DOHH2 (cell line): Measurements from ENCODE around the gene KLK11.

ENCODE experiments used
- H3F3A ChIP-seq: fragments of 200-600 bp; sonication (generic), shearing (Covaris generic); 2 replicates; pipeline ENCODE4 v1.6.0; 2016; ENCODE audit warnings: antibody characterized with exemption, mild to moderate bottlenecking; ENCODE audit not compliant: control insufficient read depth, insufficient read depth
- H3K27ac ChIP-seq: fragments of 200-600 bp; sonication (generic); 2 replicates; pipeline ENCODE4 v1.5.1; 2014; ENCODE audit warnings: low read depth, mild to moderate bottlenecking, low read length, moderate library complexity
- H3K27me3 ChIP-seq: fragments of 200-600 bp; sonication (generic); 2 replicates; pipeline ENCODE4 v1.6.1; 2014; ENCODE audit warnings: mild to moderate bottlenecking, low read length, mixed read lengths; ENCODE audit not compliant: control insufficient read depth
- H3K36me3 ChIP-seq: fragments of 200-600 bp; sonication (generic); 2 replicates; pipeline ENCODE4 v1.6.1; 2014; ENCODE audit warnings: mild to moderate bottlenecking, low read length, moderate library complexity, mixed read lengths; ENCODE audit not compliant: control insufficient read depth
- H3K4me1 ChIP-seq: fragments of 200-600 bp; sonication (generic); 2 replicates; pipeline ENCODE4 v1.6.1; 2014; ENCODE audit warnings: mild to moderate bottlenecking, low read length, mixed read lengths; ENCODE audit not compliant: control insufficient read depth
- H3K4me2 ChIP-seq: fragments of 200-600 bp; sonication (generic); 2 replicates; pipeline ENCODE4 v1.6.0; 2014; ENCODE audit warnings: mild to moderate bottlenecking, low read length, moderate library complexity
- H3K4me3 ChIP-seq: fragments of 200-600 bp; sonication (generic); 2 replicates; pipeline ENCODE4 v1.5.1; 2014; ENCODE audit warnings: mild to moderate bottlenecking, low read length, mixed read lengths
- H3K79me2 ChIP-seq: fragments of 200-600 bp; sonication (generic); 2 replicates; pipeline ENCODE4 v1.6.1; 2014; ENCODE audit warnings: mild to moderate bottlenecking, low read length, mixed read lengths; ENCODE audit not compliant: control insufficient read depth
- H3K9me2 ChIP-seq: fragments of 200-600 bp; sonication (generic); replicated peaks from 2 replicates; pipeline ENCODE4 v1.6.1; 2014; ENCODE audit warnings: mild to moderate bottlenecking, low read length, mixed read lengths; ENCODE audit not compliant: control insufficient read depth
- H3K9me3 ChIP-seq: fragments of 200-600 bp; sonication (generic); 2 replicates; pipeline ENCODE4 v1.6.1; 2014; ENCODE audit warnings: antibody characterized with exemption, low read length, mixed read lengths; ENCODE audit not compliant: control insufficient read depth, insufficient read depth
- H4K20me1 ChIP-seq: fragments of 200-600 bp; sonication (generic); 2 replicates; pipeline ENCODE4 v1.6.0; 2014; ENCODE audit warnings: low read depth, mild to moderate bottlenecking, antibody characterized with exemption, low read length, moderate library complexity; ENCODE audit not compliant: control insufficient read depth, insufficient read depth
- CTCF ChIP-seq: fragments of 200-600 bp; sonication (generic); IDR thresholded peaks from one replicate; pipeline ENCODE4 v1.5.1; 2014; ENCODE audit warnings: antibody characterized with exemption, mild to moderate bottlenecking, low read depth, low read length; ENCODE audit not compliant: poor library complexity, severe bottlenecking
- EZH2phosphoT487 ChIP-seq: fragments of 200-600 bp; sonication (generic); IDR thresholded peaks from 2 replicates; pipeline ENCODE4 v1.6.1; 2017; ENCODE audit warnings: borderline replicate concordance, mild to moderate bottlenecking, antibody characterized with exemption, low read length, moderate library complexity, mixed read lengths

The KLK11 gene

DNA sequence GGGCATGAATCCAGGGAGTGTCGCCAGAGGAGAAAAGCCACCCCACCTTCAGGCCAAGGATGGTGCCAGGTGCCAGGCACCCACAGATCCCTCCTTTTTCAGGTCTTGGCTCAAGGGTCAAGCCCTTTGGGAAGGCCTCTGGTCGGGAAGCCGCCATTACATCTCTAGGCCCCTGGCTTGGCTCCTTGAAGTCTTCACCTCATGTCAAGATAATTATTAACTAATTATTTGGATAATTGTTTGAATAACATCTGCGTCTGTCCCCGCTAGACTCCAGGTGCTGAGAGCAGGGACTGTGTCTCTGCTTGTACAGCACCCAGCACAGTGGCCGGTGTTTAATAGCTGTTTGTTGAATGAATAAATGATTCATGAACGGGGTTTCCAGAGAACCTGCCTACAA is 37.2 kb upstream of the KLK11 start:
- TF ChIP-seq CTCF = no peak
- no peak for TF ChIP-seq EZH2phosphoT487
- no peaks in the 10 kb centered on the region for H3K4me1 ChIP-seq
- H3K27ac ChIP-seq = no peak overlapping the region
- no peaks in the 10 kb centered on the region for H3K79me2 ChIP-seq
- H4K20me1 ChIP-seq = no peaks in the 10 kb centered on the region
- no peaks in the 10 kb centered on the region for H3K9me3 ChIP-seq
- no peak overlapping the region for H3K4me2 ChIP-seq
- H3K36me3 ChIP-seq = no peaks in the 10 kb centered on the region
- H3K27me3 ChIP-seq = 0 out of 2 replicates have a peak, but pooled peaks cover 4% of the 10 kb centered on the region
- H3K9me2 ChIP-seq = no peaks in the 10 kb centered on the region
- H3K4me3 ChIP-seq = no peak overlapping the region
- H3F3A ChIP-seq = no peaks in the 10 kb centered on the region

- Histone ChIP-seq H3K9me3 (no peaks in the 10 kb centered on the region), H3K27ac (no peak overlapping the region), H3K4me3 (no peak overlapping the region), H4K20me1 (no peaks in the 10 kb centered on the region), H3K4me1 (no peaks in the 10 kb centered on the region), H3K27me3 (peaks cover 3% of the 10 kb centered on the region; the same call in 1 of the 2 replicates), H3F3A (no peaks in the 10 kb centered on the region), H3K79me2 (no peaks in the 10 kb centered on the region), H3K36me3 (no peaks in the 10 kb centered on the region), H3K4me2 (no peak overlapping the region), H3K9me2 (no peaks in the 10 kb centered on the region)
- no peak for TF ChIP-seq EZH2phosphoT487
- no peak for TF ChIP-seq CTCF
These were observed 34.6 kb upstream of the KLK11 start for GRCh38 chr19:51060973-51061372.

DNA sequence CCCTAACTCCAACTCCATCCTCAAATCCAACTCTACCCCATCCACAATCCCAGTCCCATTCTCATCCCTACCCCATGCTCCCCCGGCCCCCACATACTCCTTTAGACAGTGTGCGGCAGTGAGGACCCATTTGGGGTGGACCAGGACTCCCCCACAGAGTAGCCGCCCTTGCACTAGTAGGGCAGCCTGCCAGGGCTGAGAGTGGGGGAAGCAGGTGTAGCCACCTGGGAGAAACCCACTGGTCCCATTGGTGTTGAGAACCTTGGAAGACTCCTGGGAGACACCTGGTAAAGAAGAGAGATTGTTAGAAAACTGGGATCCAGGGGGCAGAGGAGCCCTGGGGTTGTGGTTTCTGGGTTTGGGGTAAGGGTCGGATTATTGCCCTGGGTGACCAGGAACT is 33.9 kb upstream of the KLK11 start:
- no peaks in the 10 kb centered on the region for H3K9me2 ChIP-seq
- H3K27me3 ChIP-seq = peaks cover 6% of the 10 kb centered on the region; the same call in 1 of the 2 replicates
- no peaks in the 10 kb centered on the region for H4K20me1 ChIP-seq
- H3F3A ChIP-seq = no peaks in the 10 kb centered on the region
- H3K4me2 ChIP-seq = no peak overlapping the region
- TF ChIP-seq CTCF = no peak
- TF ChIP-seq EZH2phosphoT487 = no peak
- no peak overlapping the region for H3K27ac ChIP-seq
- H3K79me2 ChIP-seq = no peaks in the 10 kb centered on the region
- no peak overlapping the region for H3K4me3 ChIP-seq
- H3K9me3 ChIP-seq = no peaks in the 10 kb centered on the region
- no peaks in the 10 kb centered on the region for H3K4me1 ChIP-seq
- no peaks in the 10 kb centered on the region for H3K36me3 ChIP-seq

DNA sequence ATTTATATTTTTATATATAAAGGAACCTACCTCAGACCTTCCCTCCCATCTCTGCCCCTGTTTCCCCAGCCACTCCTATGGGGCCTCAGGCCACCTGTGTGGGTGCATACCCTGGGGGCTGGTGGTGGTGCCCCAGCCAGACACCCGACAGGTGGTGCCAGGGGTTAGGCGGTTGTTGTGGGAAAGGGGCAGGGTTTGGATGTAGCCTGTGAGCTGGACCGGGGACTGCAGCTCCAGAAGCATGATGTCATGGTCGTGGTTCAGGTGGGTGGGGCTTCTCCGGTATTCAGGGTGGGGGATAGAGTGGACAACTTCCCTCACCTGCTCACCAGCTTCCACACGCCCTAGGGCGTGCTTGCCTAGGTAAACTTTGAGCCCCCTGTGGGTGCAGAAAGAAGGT is 33.3 kb upstream of the KLK11 start:
- no peaks in the 10 kb centered on the region for H3K79me2 ChIP-seq
- no peak overlapping the region for H3K27ac ChIP-seq
- H3K4me2 ChIP-seq = no peak overlapping the region
- no peak for TF ChIP-seq CTCF
- no peak for TF ChIP-seq EZH2phosphoT487
- no peak overlapping the region for H3K4me3 ChIP-seq
- H3K9me3 ChIP-seq = no peaks in the 10 kb centered on the region
- no peaks in the 10 kb centered on the region for H4K20me1 ChIP-seq
- H3K36me3 ChIP-seq = no peaks in the 10 kb centered on the region
- no peaks in the 10 kb centered on the region for H3K4me1 ChIP-seq
- peaks cover 6% of the 10 kb centered on the region; the same call in 1 of the 2 replicates for H3K27me3 ChIP-seq
- H3F3A ChIP-seq = no peaks in the 10 kb centered on the region
- H3K9me2 ChIP-seq = no peaks in the 10 kb centered on the region
